ENCODE measurements around the gene CTDSPL.

CTDSPL gene

GRCh38 chr3:37993820-37994638 lies 132.3 kb downstream of the CTDSPL start:
- Histone ChIP-seq H2BK15ac (replicated peaks; ENCODE audit: low read depth) (no peak overlapping the region), H3K18ac (ENCODE audit: low read length) (no peak overlapping the region), H3K56ac (ENCODE audit: low read length) (peak overlapping the region; percentile 90), H2AK5ac (ENCODE audit: low read length) (no peak overlapping the region), H3K79me2 (ENCODE audit: control insufficient read depth, insufficient read depth, low read length) (no peaks in the 10 kb centered on the region), H3K9ac (ENCODE audit: low read length) (peak overlapping the region; percentile 76), H2BK5ac (ENCODE audit: low read length) (no peak overlapping the region), H3K4me2 (ENCODE audit: low read length) (peak overlapping the region; percentile 69), H4K8ac (ENCODE audit: low read depth, low read length) (no peak overlapping the region), H3K4me3 (ENCODE audit: low read length) (peak overlapping the region; percentile 46), H3K4me1 (ENCODE audit: control insufficient read depth, low read depth, low read length) (peaks cover 6% of the 10 kb centered on the region), H3K4ac (ENCODE audit: low read depth, low read length) (no peak overlapping the region), H3K23ac (ENCODE audit: low read length) (peak overlapping the region; percentile 26), H3K27me3 (ENCODE audit: insufficient read depth, low read length, poor library complexity) (no peaks in the 10 kb centered on the region), H3K27ac (ENCODE audit: low read depth, low read length) (no peak overlapping the region), H2BK120ac (ENCODE audit: low read depth, low read length) (no peak overlapping the region), H4K5ac (ENCODE audit: low read length) (no peak overlapping the region), H3K36me3 (ENCODE audit: control insufficient read depth, insufficient read depth, low read length) (no peaks in the 10 kb centered on the region), H3K79me1 (ENCODE audit: low read length) (no peaks in the 10 kb centered on the region)
- no CpG with 5 or more reads among the region's 49 CpGs for WGBS (ENCODE audit: extremely low coverage, insufficient coverage, low lambda C conversion rate)
- peak; percentile 78 for DNase-seq

- Histone ChIP-seq H2BK15ac (replicated peaks; ENCODE audit: low read depth) (no peak overlapping the region), H3K9ac (ENCODE audit: low read length) (peak overlapping the region; percentile 76), H3K23ac (ENCODE audit: low read length) (no peak overlapping the region), H3K27me3 (ENCODE audit: insufficient read depth, low read length, poor library complexity) (no peaks in the 10 kb centered on the region), H3K4ac (ENCODE audit: low read depth, low read length) (no peak overlapping the region), H3K18ac (ENCODE audit: low read length) (no peak overlapping the region), H3K79me1 (ENCODE audit: low read length) (no peaks in the 10 kb centered on the region), H2BK5ac (ENCODE audit: low read length) (no peak overlapping the region), H2AK5ac (ENCODE audit: low read length) (no peak overlapping the region), H3K4me3 (ENCODE audit: low read length) (no peak overlapping the region), H2BK120ac (ENCODE audit: low read depth, low read length) (no peak overlapping the region), H3K79me2 (ENCODE audit: control insufficient read depth, insufficient read depth, low read length) (no peaks in the 10 kb centered on the region), H3K4me1 (ENCODE audit: control insufficient read depth, low read depth, low read length) (peaks cover 6% of the 10 kb centered on the region), H4K5ac (ENCODE audit: low read length) (no peak overlapping the region), H3K56ac (ENCODE audit: low read length) (peak overlapping the region; percentile 90), H3K4me2 (ENCODE audit: low read length) (peak overlapping the region; percentile 25), H4K8ac (ENCODE audit: low read depth, low read length) (no peak overlapping the region), H3K36me3 (ENCODE audit: control insufficient read depth, insufficient read depth, low read length) (no peaks in the 10 kb centered on the region), H3K27ac (ENCODE audit: low read depth, low read length) (no peak overlapping the region)
- DNase-seq: no peak
- no CpG with 5 or more reads among the region's 2 CpGs for WGBS (ENCODE audit: extremely low coverage, insufficient coverage, low lambda C conversion rate)
Observed at GRCh38 chr3:37994639-37994972, 132.9 kb downstream of the CTDSPL start.

GRCh38 chr3:37995652-37996641 lies 134.3 kb downstream of the CTDSPL start:
- Histone ChIP-seq H3K4me2 (ENCODE audit: low read length) (no peak overlapping the region), H3K36me3 (ENCODE audit: control insufficient read depth, insufficient read depth, low read length) (no peaks in the 10 kb centered on the region), H3K18ac (ENCODE audit: low read length) (no peak overlapping the region), H3K27ac (ENCODE audit: low read depth, low read length) (no peak overlapping the region), H2BK120ac (ENCODE audit: low read depth, low read length) (no peak overlapping the region), H3K4me1 (ENCODE audit: control insufficient read depth, low read depth, low read length) (peaks cover 6% of the 10 kb centered on the region), H3K9ac (ENCODE audit: low read length) (no peak overlapping the region), H4K5ac (ENCODE audit: low read length) (no peak overlapping the region), H3K79me1 (ENCODE audit: low read length) (no peaks in the 10 kb centered on the region), H3K4ac (ENCODE audit: low read depth, low read length) (no peak overlapping the region), H3K79me2 (ENCODE audit: control insufficient read depth, insufficient read depth, low read length) (no peaks in the 10 kb centered on the region), H2AK5ac (ENCODE audit: low read length) (no peak overlapping the region), H3K56ac (ENCODE audit: low read length) (no peak overlapping the region), H3K27me3 (ENCODE audit: insufficient read depth, low read length, poor library complexity) (no peaks in the 10 kb centered on the region), H2BK15ac (replicated peaks; ENCODE audit: low read depth) (no peak overlapping the region), H3K4me3 (ENCODE audit: low read length) (no peak overlapping the region), H4K8ac (ENCODE audit: low read depth, low read length) (no peak overlapping the region), H3K23ac (ENCODE audit: low read length) (no peak overlapping the region), H2BK5ac (ENCODE audit: low read length) (no peak overlapping the region)
- no peak for DNase-seq
- no CpG with 5 or more reads among the region's 10 CpGs for WGBS (ENCODE audit: extremely low coverage, insufficient coverage, low lambda C conversion rate)

- H3K27me3 ChIP-seq (ENCODE audit: insufficient read depth, low read length, poor library complexity): no peaks in the 10 kb centered on the region
- H2AK5ac ChIP-seq (ENCODE audit: low read length): no peak overlapping the region
- no peak overlapping the region for H3K27ac ChIP-seq (ENCODE audit: low read depth, low read length)
Observed at GRCh38 chr3:37996785-37997301, 135.2 kb downstream of the CTDSPL start.

GRCh38 chr3:37997342-37997741 lies 135.7 kb downstream of the CTDSPL start:
- H2AK5ac ChIP-seq (ENCODE audit: low read length): no peak overlapping the region
- H3K4ac ChIP-seq (ENCODE audit: low read depth, low read length): no peak overlapping the region
- no CpG with 5 or more reads among the region's 10 CpGs for WGBS (ENCODE audit: extremely low coverage, insufficient coverage, low lambda C conversion rate)
- H3K9ac ChIP-seq (ENCODE audit: low read length): no peak overlapping the region
- no peak overlapping the region for H4K8ac ChIP-seq (ENCODE audit: low read depth, low read length)
- no peak overlapping the region for H2BK120ac ChIP-seq (ENCODE audit: low read depth, low read length)
- H3K36me3 ChIP-seq (ENCODE audit: control insufficient read depth, insufficient read depth, low read length): no peaks in the 10 kb centered on the region
- no peak overlapping the region for H3K27ac ChIP-seq (ENCODE audit: low read depth, low read length)
- no peak for DNase-seq
- no peak overlapping the region for H3K23ac ChIP-seq (ENCODE audit: low read length)
- no peaks in the 10 kb centered on the region for H3K79me1 ChIP-seq (ENCODE audit: low read length)
- H3K79me2 ChIP-seq (ENCODE audit: control insufficient read depth, insufficient read depth, low read length): no peaks in the 10 kb centered on the region
- H4K5ac ChIP-seq (ENCODE audit: low read length): no peak overlapping the region
- no peak overlapping the region for H3K4me2 ChIP-seq (ENCODE audit: low read length)
- no peak overlapping the region for H2BK15ac ChIP-seq (replicated peaks; ENCODE audit: low read depth)
- peaks cover 6% of the 10 kb centered on the region for H3K4me1 ChIP-seq (ENCODE audit: control insufficient read depth, low read depth, low read length)
- H3K56ac ChIP-seq (ENCODE audit: low read length): no peak overlapping the region
- H2BK5ac ChIP-seq (ENCODE audit: low read length): no peak overlapping the region
- no peaks in the 10 kb centered on the region for H3K27me3 ChIP-seq (ENCODE audit: insufficient read depth, low read length, poor library complexity)
- no peak overlapping the region for H3K4me3 ChIP-seq (ENCODE audit: low read length)
- H3K18ac ChIP-seq (ENCODE audit: low read length): no peak overlapping the region

More at GRCh38 chr3:37996785-37997301, 135.2 kb downstream of the CTDSPL start:
- Histone ChIP-seq H3K36me3 (ENCODE audit: control insufficient read depth, insufficient read depth, low read length) (no peaks in the 10 kb centered on the region), H3K18ac (ENCODE audit: low read length) (no peak overlapping the region), H3K79me2 (ENCODE audit: control insufficient read depth, insufficient read depth, low read length) (no peaks in the 10 kb centered on the region), H3K79me1 (ENCODE audit: low read length) (no peaks in the 10 kb centered on the region), H4K5ac (ENCODE audit: low read length) (no peak overlapping the region), H4K8ac (ENCODE audit: low read depth, low read length) (no peak overlapping the region), H3K4me3 (ENCODE audit: low read length) (no peak overlapping the region), H3K4me1 (ENCODE audit: control insufficient read depth, low read depth, low read length) (peaks cover 6% of the 10 kb centered on the region), H2BK120ac (ENCODE audit: low read depth, low read length) (no peak overlapping the region), H2BK15ac (replicated peaks; ENCODE audit: low read depth) (no peak overlapping the region), H3K23ac (ENCODE audit: low read length) (no peak overlapping the region), H3K4ac (ENCODE audit: low read depth, low read length) (no peak overlapping the region), H2BK5ac (ENCODE audit: low read length) (no peak overlapping the region), H3K4me2 (ENCODE audit: low read length) (no peak overlapping the region), H3K9ac (ENCODE audit: low read length) (no peak overlapping the region), H3K56ac (ENCODE audit: low read length) (no peak overlapping the region)
- peak; percentile 89 for DNase-seq
- no CpG with 5 or more reads among the region's 7 CpGs for WGBS (ENCODE audit: extremely low coverage, insufficient coverage, low lambda C conversion rate)
